Retinal pigment epithelial cell (primary cell): Measurements from ENCODE around the gene KHSRP.

Experiments used
- DNase-seq: peaks from one replicate; pipeline ENCODE4 v3.0.0-alpha.2; 2010; ENCODE audit warnings: low read depth
- H3K4me3 ChIP-seq: 2 replicates; pipeline ENCODE4 v1.5.1; 2011; ENCODE audit warnings: mild to moderate bottlenecking, low read length, control low read depth, moderate library complexity
- CTCF ChIP-seq: conservative IDR thresholded peaks from 2 replicates; pipeline ENCODE4 v1.5.1; 2011; ENCODE audit warnings: low read depth, low read length, control low read depth, inconsistent platforms

Gene KHSRP

DNA sequence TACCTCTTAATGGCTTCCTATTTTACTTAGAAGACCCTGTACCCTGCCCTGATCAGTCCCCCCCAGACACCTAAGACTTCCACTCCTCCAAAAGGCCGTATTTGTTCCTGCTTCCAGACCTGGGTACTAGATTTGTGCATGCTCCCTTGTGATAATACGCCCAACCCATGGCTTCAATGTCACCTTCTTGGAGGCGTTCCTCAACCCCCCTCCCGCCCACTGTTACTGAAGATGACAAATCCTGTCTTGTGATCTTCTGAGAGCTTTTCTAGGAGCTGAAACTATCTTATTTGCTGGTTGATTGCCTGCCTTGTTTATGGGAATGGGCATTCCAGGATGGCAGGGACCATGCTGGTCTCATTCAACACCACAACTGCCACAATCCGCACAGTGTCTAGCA, 25.6 kb upstream of the KHSRP start:
- TF ChIP-seq CTCF: no peak
- H3K4me3 ChIP-seq: no peak overlapping the region
- DNase-seq: no peak

DNA sequence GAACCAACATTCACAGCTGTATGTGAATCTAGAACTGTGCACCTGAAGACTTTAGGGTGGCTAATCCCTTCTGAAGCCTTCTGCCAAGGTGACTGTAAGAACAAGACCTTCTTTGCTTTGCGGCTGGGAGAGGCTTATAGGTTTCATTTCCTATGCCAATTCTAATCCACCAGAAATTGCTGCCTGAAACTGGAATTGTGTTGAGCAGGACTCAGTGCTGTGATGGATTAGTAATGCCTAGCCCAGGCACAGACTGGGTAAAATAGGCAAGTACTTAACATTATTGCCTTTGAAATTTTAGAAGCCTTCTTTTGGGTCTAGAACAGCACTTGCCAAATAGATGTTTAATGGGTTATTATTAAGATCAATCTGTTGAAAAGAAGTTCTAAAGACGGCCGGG, 23.4 kb upstream of the KHSRP start:
- DNase-seq: no peak
- no peak for TF ChIP-seq CTCF
- H3K4me3 ChIP-seq: no peak overlapping the region

GRCh38 chr19:6446452-6446851, 21.8 kb upstream of the KHSRP start:
- no peak for TF ChIP-seq CTCF
- no peak for DNase-seq
- H3K4me3 ChIP-seq: no peak overlapping the region

DNA sequence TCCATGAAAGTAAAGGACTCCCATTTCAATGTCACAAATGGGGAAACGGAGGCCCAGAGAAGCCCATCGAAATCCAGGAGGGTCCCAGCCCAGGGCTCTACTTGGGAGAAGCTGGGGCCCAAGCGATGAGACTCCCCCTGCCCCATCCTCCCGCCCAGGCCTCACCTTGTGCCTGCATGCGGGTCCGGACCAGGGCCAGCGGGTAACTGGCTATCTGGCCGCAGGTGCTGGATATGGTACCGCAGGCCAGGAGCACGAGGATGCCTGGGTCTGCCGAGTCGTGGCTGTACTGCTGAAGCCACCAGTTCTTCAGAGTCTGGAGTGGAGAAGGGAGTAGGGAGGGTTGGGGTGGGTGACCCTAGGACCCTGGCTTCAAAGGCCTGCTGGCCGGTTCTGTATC, 19.4 kb upstream of the KHSRP start:
- no peak overlapping the region for H3K4me3 ChIP-seq
- TF ChIP-seq CTCF: no peak
- DNase-seq: no peak

GRCh38 chr19:6442087-6442688, 17.6 kb upstream of the KHSRP start:
- no peak for DNase-seq
- no peak overlapping the region for H3K4me3 ChIP-seq
- no peak for TF ChIP-seq CTCF

GRCh38 chr19:6440905-6441304, 16.3 kb upstream of the KHSRP start:
- DNase-seq: no peak
- no peak for TF ChIP-seq CTCF
- no peak overlapping the region for H3K4me3 ChIP-seq

GRCh38 chr19:6439743-6440142, 15.1 kb upstream of the KHSRP start:
- no peak for TF ChIP-seq CTCF
- no peak overlapping the region for H3K4me3 ChIP-seq
- DNase-seq: no peak
